Sigmoid colon (tissue), 7 donors: ENCODE data around the gene NOL7. TPM values are rescaled to one million over a fixed set of nuclear protein-coding genes. Genes with fewer than 3 reads are reported as not detected.

Experiments used
- DNase-seq: peaks from one replicate; pipeline ENCODE4 v3.0.0-alpha.2; 2019
- H3K27ac ChIP-seq, 4 donors: fragments of 200-600 bp; sonication (generic); one replicate each; pipeline ENCODE4 v1.5.1; 2016 to 2019; ENCODE audit warnings: mild to moderate bottlenecking in 1 of 4
- H3K27me3 ChIP-seq, 3 donors: fragments of 200-600 bp; sonication (generic); one replicate each; pipeline ENCODE4 v1.5.1; 2019; ENCODE audit warnings: mild to moderate bottlenecking in 1 of 3
- H3K36me3 ChIP-seq, 4 donors: fragments of 200-600 bp; sonication (generic); one replicate each; pipeline ENCODE4 v1.5.1; 2016 to 2019
- H3K4me1 ChIP-seq, 4 donors: fragments of 200-600 bp; sonication (generic); one replicate each; pipeline ENCODE4 v1.5.1; 2017 to 2019
- H3K4me3 ChIP-seq, 4 donors: fragments of 200-600 bp; sonication (generic); one replicate each; pipeline ENCODE4 v1.5.1; 2017 to 2019; ENCODE audit warnings: mild to moderate bottlenecking in 2 of 4, moderate library complexity in 1 of 4
- H3K9me3 ChIP-seq, 4 donors: fragments of 200-600 bp in 3 of 4; sonication (generic) in 3 of 4; one replicate each; pipeline versions ENCODE4 v1.5.1 to v1.6.1; 2013 to 2019
- EP300 ChIP-seq, 4 donors: sonication (generic); formaldehyde crosslinking; IDR thresholded peaks; one replicate each; pipeline ENCODE4 v1.6.1; 2017; ENCODE audit warnings: antibody characterized with exemption in 4 of 4
- POLR2A ChIP-seq, 2 donors: fragments of 450-650 bp; IDR thresholded peaks; one replicate each; pipeline ENCODE4 v1.6.1; 2016; ENCODE audit warnings: antibody characterized with exemption in 2 of 2, mild to moderate bottlenecking in 2 of 2, moderate library complexity in 2 of 2
- POLR2AphosphoS5 ChIP-seq, 4 donors: sonication (generic); formaldehyde crosslinking; IDR thresholded peaks; one replicate each; pipeline ENCODE4 v1.6.1; 2017; ENCODE audit warnings: antibody characterized with exemption in 4 of 4
- WGBS, 2 donors: extraction: QIAGEN DNeasy Blood & Tissue Kit; methylation state at CpG; one replicate each; pipeline ENCODE4 v1.1.7; 2013; 5-methylcytosine and 5-hydroxymethylcytosine counted together
- intact Hi-C: fragments of 100-400 bp; cut with DNase I; formaldehyde crosslinking; loops from one replicate; pipeline ENCODE4 v1.15.1; 2023
- polyA plus RNA-seq, 3 donors: library from polyadenylated mRNA; stranded (reverse); fragments of 200-250 nt; gene quantifications; one replicate each; pipeline ENCODE4 v1.2.3, GENCODE V29; 2013
- total RNA-seq, 4 donors: library from RNA; depleted of rRNA; stranded (reverse); fragments of >200 nt; gene quantifications; one replicate each; pipeline ENCODE4 v1.1.0, GENCODE V29; 2016
- TF ChIP-seq, protein P1 (sequence below), 4 experiments: fragments of 450-650 bp in 3 of 4; fragments of 200-600 bp in 1 of 4; IDR thresholded peaks; one replicate each; pipeline ENCODE4 v1.5.1; 2016 to 2019; ENCODE audit warnings: antibody characterized with exemption in 4 of 4, mild to moderate bottlenecking in 3 of 4, moderate library complexity in 2 of 4
- donor health status: healthy with polysubstance abuse.
- donor health status: Bipolar disorder and iron deficiency.
- donor health status: healthy.

The NOL7 gene
- total and polyA plus RNA-seq, 7 donors = 72.2 to 97.6 (median 87.8) TPM

DNA sequence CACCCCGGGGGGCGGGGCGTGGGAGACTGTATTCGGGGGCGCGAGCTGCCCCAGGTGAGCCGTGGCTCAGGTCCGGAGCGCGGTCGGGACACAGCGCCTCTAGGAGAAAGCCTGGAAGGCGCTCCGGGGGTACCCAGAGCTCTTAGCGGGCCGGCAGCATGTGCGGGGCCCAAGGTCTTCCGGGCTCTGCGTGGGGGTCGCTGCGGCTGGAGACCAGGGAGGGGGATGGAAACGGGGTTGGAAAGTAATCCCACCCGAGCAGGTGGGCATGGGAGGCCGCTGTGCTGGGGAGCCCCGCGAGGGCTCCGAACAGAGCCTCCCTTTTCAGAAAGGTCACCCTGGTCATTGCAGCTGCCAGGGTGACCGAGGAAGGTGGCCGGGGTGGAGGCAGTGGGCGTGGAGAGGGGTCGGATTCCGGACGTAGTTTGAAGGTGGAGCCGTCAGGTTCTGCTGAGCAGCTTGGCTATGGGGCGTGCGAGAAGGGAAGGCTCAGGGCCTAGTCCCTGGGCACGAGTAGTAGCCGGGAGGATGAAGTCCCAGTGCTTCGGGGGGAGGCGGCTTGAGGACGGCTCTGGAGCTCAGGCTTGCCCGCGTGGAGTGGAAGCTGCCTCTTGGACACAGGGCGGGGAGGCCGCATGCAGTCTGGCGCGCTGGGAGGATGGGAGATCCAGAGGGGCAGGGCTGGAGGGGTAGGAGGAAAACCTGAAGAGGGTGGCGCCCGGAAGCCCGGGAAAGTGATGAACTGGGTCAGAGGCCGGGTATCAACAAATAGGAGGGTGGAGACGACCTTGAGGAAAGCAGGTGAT, 40.4 kb upstream of the NOL7 start, which contains the start of gene SIRT5:
Gene SIRT5 (plus strand): TSS at position 31 of the 806 bp plus-strand sequence. CDS start 9,510 bp downstream, outside the sequence.
- Histone ChIP-seq H3K4me1 (peaks cover 0 to 18% (median 8%) of the 10 kb centered on the region in 4 donors), H3K27me3 (no peaks in the 10 kb centered on the region), H3K27ac (peak within 1 kb of the TSS; percentile 88 to 99 (median 98)), H3K4me3 (peak within 1 kb of the TSS; percentile 61 to 97 (median 87)), H3K9me3 (no peaks in the 10 kb centered on the region), H3K36me3 (peaks cover 0 to 4% (median 0%) of the 10 kb centered on the region in 4 donors)
- TF ChIP-seq POLR2AphosphoS5 (IDR thresholded peaks at IDR 0.05) (peak; percentile 83 to 93 (median 88)), POLR2A (IDR thresholded peaks at IDR 0.05) (peak; percentile 63 to 90), EP300 (IDR thresholded peaks at IDR 0.05) (no peak)
- TF ChIP-seq, protein P1, sequence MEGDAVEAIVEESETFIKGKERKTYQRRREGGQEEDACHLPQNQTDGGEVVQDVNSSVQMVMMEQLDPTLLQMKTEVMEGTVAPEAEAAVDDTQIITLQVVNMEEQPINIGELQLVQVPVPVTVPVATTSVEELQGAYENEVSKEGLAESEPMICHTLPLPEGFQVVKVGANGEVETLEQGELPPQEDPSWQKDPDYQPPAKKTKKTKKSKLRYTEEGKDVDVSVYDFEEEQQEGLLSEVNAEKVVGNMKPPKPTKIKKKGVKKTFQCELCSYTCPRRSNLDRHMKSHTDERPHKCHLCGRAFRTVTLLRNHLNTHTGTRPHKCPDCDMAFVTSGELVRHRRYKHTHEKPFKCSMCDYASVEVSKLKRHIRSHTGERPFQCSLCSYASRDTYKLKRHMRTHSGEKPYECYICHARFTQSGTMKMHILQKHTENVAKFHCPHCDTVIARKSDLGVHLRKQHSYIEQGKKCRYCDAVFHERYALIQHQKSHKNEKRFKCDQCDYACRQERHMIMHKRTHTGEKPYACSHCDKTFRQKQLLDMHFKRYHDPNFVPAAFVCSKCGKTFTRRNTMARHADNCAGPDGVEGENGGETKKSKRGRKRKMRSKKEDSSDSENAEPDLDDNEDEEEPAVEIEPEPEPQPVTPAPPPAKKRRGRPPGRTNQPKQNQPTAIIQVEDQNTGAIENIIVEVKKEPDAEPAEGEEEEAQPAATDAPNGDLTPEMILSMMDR (IDR thresholded peaks at IDR 0.05) = no peak
- intact Hi-C loops = loop anchor here (1.0 to 2.0 kb wide), 4 partner anchors 40 to 238 kb away; partner anchors contain the start of genes GFOD1, NOL7 and RANBP9
- DNase-seq = peak; percentile 88
- WGBS, 2 donors = 0 to 1% methylated on average over 52 of the region's 52 CpGs

- Histone ChIP-seq H3K9me3 (no peaks in the 10 kb centered on the region), H3K36me3 (peaks cover 0 to 8% (median 0%) of the 10 kb centered on the region in 4 donors), H3K4me3 (peak overlapping the region; percentile 61 to 97 (median 87)), H3K27ac (peak overlapping the region; percentile 88 to 99 (median 98)), H3K27me3 (no peaks in the 10 kb centered on the region), H3K4me1 (peaks cover 0 to 18% (median 8%) of the 10 kb centered on the region in 4 donors)
- TF ChIP-seq EP300 (IDR thresholded peaks at IDR 0.05) = no peak
- no peak for TF ChIP-seq POLR2A (IDR thresholded peaks at IDR 0.05)
- no peak for TF ChIP-seq POLR2AphosphoS5 (IDR thresholded peaks at IDR 0.05)
- TF ChIP-seq, protein P1 (IDR thresholded peaks at IDR 0.05) = peak; percentile 49 to 84 (median 72)
- 19 to 28% methylated on average over 3 of the region's 3 CpGs for WGBS, 2 donors
- intact Hi-C loops = loop anchor here (2.0 kb wide), 3 partner anchors 39 to 239 kb away; partner anchors contain the start of genes NOL7 and RANBP9
- DNase-seq = no peak
Observed at GRCh38 chr6:13575377-13575775, 39.8 kb upstream of the NOL7 start.

GRCh38 chr6:13576017-13576416, 39.1 kb upstream of the NOL7 start:
- WGBS, 2 donors = 91% methylated on average over 3 of the region's 3 CpGs
- DNase-seq = no peak
- TF ChIP-seq POLR2A (IDR thresholded peaks at IDR 0.05) = no peak
- TF ChIP-seq, protein P1 (IDR thresholded peaks at IDR 0.05) = no peak
- no peak for TF ChIP-seq EP300 (IDR thresholded peaks at IDR 0.05)
- no peak for TF ChIP-seq POLR2AphosphoS5 (IDR thresholded peaks at IDR 0.05)
- Histone ChIP-seq H3K4me1 (peaks cover 0 to 18% (median 8%) of the 10 kb centered on the region in 4 donors), H3K36me3 (peaks cover 0 to 8% (median 0%) of the 10 kb centered on the region in 4 donors), H3K27ac (peak overlapping the region in 2 of 4 donors; percentile 97 to 98), H3K9me3 (no peaks in the 10 kb centered on the region), H3K4me3 (no peak overlapping the region), H3K27me3 (no peaks in the 10 kb centered on the region)
- intact Hi-C loops = no loop called here

GRCh38 chr6:13577926-13578325, 37.2 kb upstream of the NOL7 start:
- no peak overlapping the region for H3K27ac ChIP-seq
- intact Hi-C loops = no loop called here

More at GRCh38 chr6:13577926-13578325, 37.2 kb upstream of the NOL7 start:
- Histone ChIP-seq H3K27me3 (no peaks in the 10 kb centered on the region), H3K9me3 (no peaks in the 10 kb centered on the region), H3K36me3 (peaks cover 0 to 8% (median 0%) of the 10 kb centered on the region in 4 donors), H3K4me3 (no peak overlapping the region), H3K4me1 (peaks cover 0 to 18% (median 8%) of the 10 kb centered on the region in 4 donors)
- 95 to 96% methylated on average over 3 of the region's 3 CpGs for WGBS, 2 donors
- TF ChIP-seq POLR2AphosphoS5 (IDR thresholded peaks at IDR 0.05) (no peak), EP300 (IDR thresholded peaks at IDR 0.05) (no peak), POLR2A (IDR thresholded peaks at IDR 0.05) (no peak)
- TF ChIP-seq, protein P1 (IDR thresholded peaks at IDR 0.05) = no peak
- DNase-seq = no peak
